Stimulated activated CD8-positive, alpha-beta memory T cell treated with anti-CD3 and anti-CD28 coated beads, Interleukin-15, amount 100 ng/mL, for 1 hour (primary cell): ENCODE data around the gene ASTN1.

Experiments
- DNase-seq: peaks from one replicate; pipeline ENCODE4 v3.0.0-alpha.2; 2020; ENCODE audit warnings: low read depth

ASTN1 gene

GRCh38 chr1:176926330-176927086 is 238.0 kb downstream of the ASTN1 start:
- DNase-seq, result no peak

GRCh38 chr1:176925223-176925622 is 239.3 kb downstream of the ASTN1 start:
- no peak for DNase-seq

- no peak for DNase-seq
These were observed 241.2 kb downstream of the ASTN1 start for GRCh38 chr1:176923283-176923682.

GRCh38 chr1:176919386-176920378 is 244.8 kb downstream of the ASTN1 start:
- DNase-seq, result no peak

GRCh38 chr1:176905648-176906047 is 258.9 kb downstream of the ASTN1 start:
- no peak for DNase-seq

- DNase-seq, result no peak
These were observed 260.3 kb downstream of the ASTN1 start for GRCh38 chr1:176904057-176904751.

- no peak for DNase-seq
These were observed 261.0 kb downstream of the ASTN1 start for GRCh38 chr1:176903474-176903873.

GRCh38 chr1:176899321-176899720 is 265.2 kb downstream of the ASTN1 start:
- no peak for DNase-seq

- DNase-seq, result no peak
These were observed 266.9 kb downstream of the ASTN1 start for GRCh38 chr1:176897350-176898236.

GRCh38 chr1:176896216-176896615 is 268.3 kb downstream of the ASTN1 start:
- DNase-seq, result no peak

- DNase-seq, result no peak
These were observed 270.1 kb downstream of the ASTN1 start for GRCh38 chr1:176894450-176894849.

GRCh38 chr1:176893625-176894352 is 270.7 kb downstream of the ASTN1 start:
- DNase-seq, result no peak

- DNase-seq, result no peak
These were observed 276.0 kb downstream of the ASTN1 start for GRCh38 chr1:176888471-176889032.

- no peak for DNase-seq
These were observed 278.8 kb downstream of the ASTN1 start for GRCh38 chr1:176885751-176886150.

GRCh38 chr1:176885341-176885740 is 279.2 kb downstream of the ASTN1 start:
- no peak for DNase-seq

- no peak for DNase-seq
These were observed 279.6 kb downstream of the ASTN1 start for GRCh38 chr1:176884911-176885310.

GRCh38 chr1:176884286-176884685 is 280.2 kb downstream of the ASTN1 start:
- no peak for DNase-seq

- no peak for DNase-seq
These were observed 283.4 kb downstream of the ASTN1 start for GRCh38 chr1:176880955-176881595.

GRCh38 chr1:176879784-176880620 is 284.5 kb downstream of the ASTN1 start:
- DNase-seq, result no peak
